Raji (cell line): Measurements from ENCODE around the gene FBXO10.

Experiments used
- POLR2A ChIP-seq: IDR thresholded peaks from 2 replicates; pipeline ENCODE4 v1.6.1; 2011; ENCODE audit warnings: low read depth, low read length, control low read depth; ENCODE audit not compliant: insufficient read depth

Gene FBXO10

GRCh38 chr9:37511016-37512010 is 64.9 kb downstream of the FBXO10 start:
- peak; percentile 37; the same call in 1 of the 2 replicates for TF ChIP-seq POLR2A

- no peak for TF ChIP-seq POLR2A
Measured at GRCh38 chr9:37509536-37509935, 66.6 kb downstream of the FBXO10 start.

GRCh38 chr9:37508834-37509206 is 67.4 kb downstream of the FBXO10 start:
- no peak for TF ChIP-seq POLR2A

- no peak for TF ChIP-seq POLR2A
Measured at GRCh38 chr9:37508135-37508833, 67.9 kb downstream of the FBXO10 start.

- no peak for TF ChIP-seq POLR2A
Measured at GRCh38 chr9:37507566-37508134, 68.5 kb downstream of the FBXO10 start.

- no peak for TF ChIP-seq POLR2A
Measured at GRCh38 chr9:37504605-37505004, 71.6 kb downstream of the FBXO10 start.

GRCh38 chr9:37503736-37504135 is 72.4 kb downstream of the FBXO10 start:
- no peak for TF ChIP-seq POLR2A

- no peak for TF ChIP-seq POLR2A
Measured at GRCh38 chr9:37501957-37502596, 74.1 kb downstream of the FBXO10 start.

GRCh38 chr9:37499297-37499696 is 76.9 kb downstream of the FBXO10 start:
- TF ChIP-seq POLR2A: no peak

GRCh38 chr9:37498457-37498856 is 77.7 kb downstream of the FBXO10 start:
- TF ChIP-seq POLR2A: no peak

GRCh38 chr9:37497320-37497719 is 78.9 kb downstream of the FBXO10 start:
- TF ChIP-seq POLR2A: no peak

GRCh38 chr9:37496020-37496419 is 80.2 kb downstream of the FBXO10 start:
- no peak for TF ChIP-seq POLR2A

- no peak for TF ChIP-seq POLR2A
Measured at GRCh38 chr9:37495571-37495970, 80.6 kb downstream of the FBXO10 start.

- no peak for TF ChIP-seq POLR2A
Measured at GRCh38 chr9:37491939-37492338, 84.2 kb downstream of the FBXO10 start.
